Motor neuron (in vitro differentiated cells): ENCODE results near the gene USP3. TPM values are rescaled to one million over a fixed set of nuclear protein-coding genes. Genes with fewer than 3 reads are reported as not detected.

Experiments
- ATAC-seq, 8 experiments: fragments of 200-7000 bp; cut with Tn5 transposase; replicated peaks in 6 of 8; 2 replicates each; pipeline ENCODE4 v1.8.0; 2021; ENCODE audit warnings: mild to moderate bottlenecking in 8 of 8, moderate library complexity in 8 of 8
- H3K27ac ChIP-seq, 2 donors: fragments of 250-450 bp; sonication (Bioruptor Pico); 2 replicates each; pipeline ENCODE4 v1.9.0; 2021; ENCODE audit warnings: antibody characterized with exemption in 2 of 2, mild to moderate bottlenecking in 2 of 2, moderate library complexity in 1 of 2
- H3K4me1 ChIP-seq, 2 donors: fragments of 250-450 bp; sonication (Bioruptor Pico); replicated peaks in 1 of 2; 2 replicates each; pipeline ENCODE4 v1.6.1; 2021; ENCODE audit warnings: antibody characterized with exemption in 2 of 2, mild to moderate bottlenecking in 2 of 2, moderate library complexity in 1 of 2
- H3K4me3 ChIP-seq, 5 donors: fragments of 250-450 bp; sonication (Bioruptor Pico); 2 replicates each; pipeline ENCODE4 v1.9.0; 2021; ENCODE audit warnings: antibody characterized with exemption in 5 of 5, mild to moderate bottlenecking in 5 of 5, moderate library complexity in 4 of 5
- WGBS, 10 experiments: fragments of 450-650 bp; shearing (Covaris generic); methylation state at CpG; one replicate each; pipeline ENCODE4 v1.0.0; 2022; 5-methylcytosine and 5-hydroxymethylcytosine counted together
- in situ Hi-C, 9 experiments: fragments of 400-800 bp; cut with MboI; loops; one replicate each; pipeline ENCODE4 v1.15.0; 2021; ENCODE audit warnings: low sequenced_read_pairs in 9 of 9, low pct_unique_long_range_greater_than_20kb in 2 of 9; ENCODE audit not compliant: unreplicated experiment in 9 of 9
- total RNA-seq, 8 experiments: library from RNA; unstranded; fragments of 300-600 nt; gene quantifications; 2 replicates each; pipeline versions ENCODE4 v1.2.3 to v1.2.4, GENCODE V29; 2022

Gene USP3
- total RNA-seq, 8 experiments from 2014 or later = 20.4 to 63.7 (median 47.1) TPM

- peak overlapping the region; percentile 58 to 93 (median 63) for H3K4me3 ChIP-seq
- in situ Hi-C loops = no loop called here
- H3K4me1 ChIP-seq = peaks cover 39 to 40% of the 10 kb centered on the region in 2 donors
- 0 to 33% (median 0%) methylated on average over 2 to 5 of the region's 28 CpGs; no CpG with 5 or more reads in 5 of the 10 experiments for WGBS, 10 experiments
- H3K27ac ChIP-seq = peak overlapping the region in 1 of 2 donors; percentile 70
- peak; percentile 11 to 43 (median 30) for ATAC-seq
Measured at GRCh38 chr15:63503739-63504246, 600 bp upstream of the USP3 start.

GRCh38 chr15:63504979-63505841 lies 817 bp downstream of the USP3 start:
- H3K27ac ChIP-seq = peak overlapping the region; percentile 82 to 92
- H3K4me1 ChIP-seq = peaks cover 48 to 55% of the 10 kb centered on the region in 2 donors
- peak overlapping the region; percentile 58 to 93 (median 63) for H3K4me3 ChIP-seq
- in situ Hi-C loops = no loop called here
- peak; percentile 3 to 39 (median 32) for ATAC-seq
- 0 to 5% (median 0%) methylated on average over 2 to 19 of the region's 79 CpGs; no CpG with 5 or more reads in 2 of the 10 experiments for WGBS, 10 experiments

GRCh38 chr15:63505842-63506222 lies 1.4 kb downstream of the USP3 start:
- in situ Hi-C loops = no loop called here
- H3K4me1 ChIP-seq = peaks cover 49 to 61% of the 10 kb centered on the region in 2 donors
- WGBS, 10 experiments = 0 to 22% (median 8%) methylated on average over 1 to 8 of the region's 8 CpGs; no CpG with 5 or more reads in 1 of the 10 experiments
- H3K4me3 ChIP-seq = peak overlapping the region; percentile 58 to 93 (median 63)
- no peak for ATAC-seq
- peak overlapping the region in 1 of 2 donors; percentile 82 for H3K27ac ChIP-seq

- Histone ChIP-seq H3K27ac (no peak overlapping the region), H3K4me1 (peaks cover 41 to 57% of the 10 kb centered on the region in 2 donors), H3K4me3 (peak overlapping the region; percentile 58 to 93 (median 63))
- in situ Hi-C loops = no loop called here
- no peak for ATAC-seq
- 52 to 94% (median 76%) methylated on average over 3 to 8 of the region's 8 CpGs for WGBS, 10 experiments
Measured at GRCh38 chr15:63506537-63507035, 2.2 kb downstream of the USP3 start.

GRCh38 chr15:63507878-63508818 lies 3.8 kb downstream of the USP3 start:
- in situ Hi-C loops = no loop called here
- 0 to 60% (median 23%) methylated on average over 1 to 2 of the region's 2 CpGs for WGBS, 10 experiments
- no peak for ATAC-seq
- Histone ChIP-seq H3K4me1 (peaks cover 29 to 51% of the 10 kb centered on the region in 2 donors), H3K27ac (no peak overlapping the region), H3K4me3 (no peak overlapping the region)

GRCh38 chr15:63509056-63509954 lies 4.9 kb downstream of the USP3 start:
- ATAC-seq = no peak
- 0 to 90% (median 61%) methylated on average over 1 to 5 of the region's 6 CpGs; no CpG with 5 or more reads in 2 of the 10 experiments for WGBS, 10 experiments
- Histone ChIP-seq H3K27ac (no peak overlapping the region), H3K4me1 (peaks cover 24 to 46% of the 10 kb centered on the region in 2 donors), H3K4me3 (no peak overlapping the region)
- in situ Hi-C loops = no loop called here

GRCh38 chr15:63509955-63510940 lies 5.9 kb downstream of the USP3 start:
- peaks cover 24 to 55% of the 10 kb centered on the region in 2 donors for H3K4me1 ChIP-seq
- 0 to 69% (median 32%) methylated on average over 2 to 5 of the region's 5 CpGs for WGBS, 10 experiments
- no peak overlapping the region for H3K4me3 ChIP-seq
- in situ Hi-C loops = no loop called here
- no peak overlapping the region for H3K27ac ChIP-seq
- ATAC-seq = peak in 3 of 8 experiments; percentile 11 to 58 (median 49)

- no peak overlapping the region for H3K27ac ChIP-seq
- in situ Hi-C loops = no loop called here
- H3K4me3 ChIP-seq = no peak overlapping the region
- no peak for ATAC-seq
- WGBS, 10 experiments = 72 to 100% (median 84%) methylated on average over 2 to 5 of the region's 5 CpGs; no CpG with 5 or more reads in 1 of the 10 experiments
- H3K4me1 ChIP-seq = peaks cover 19 to 63% of the 10 kb centered on the region in 2 donors
Measured at GRCh38 chr15:63512148-63512547, 7.8 kb downstream of the USP3 start.

- WGBS, 10 experiments = 80 to 100% (median 96%) methylated on average over 1 to 6 of the region's 6 CpGs; no CpG with 5 or more reads in 2 of the 10 experiments
- no peak for ATAC-seq
- in situ Hi-C loops = no loop called here
- H3K27ac ChIP-seq = no peak overlapping the region
- H3K4me1 ChIP-seq = peaks cover 15 to 52% of the 10 kb centered on the region in 2 donors
- H3K4me3 ChIP-seq = no peak overlapping the region
Measured at GRCh38 chr15:63513271-63513670, 8.9 kb downstream of the USP3 start.

- WGBS, 10 experiments = 38 to 100% (median 96%) methylated on average over 1 to 3 of the region's 3 CpGs
- Histone ChIP-seq H3K4me1 (peaks cover 12 to 47% of the 10 kb centered on the region in 2 donors), H3K27ac (no peak overlapping the region), H3K4me3 (no peak overlapping the region)
- in situ Hi-C loops = no loop called here
- no peak for ATAC-seq
Measured at GRCh38 chr15:63513728-63514127, 9.3 kb downstream of the USP3 start.

- H3K4me3 ChIP-seq = no peak overlapping the region
- 0 to 100% (median 29%) methylated on average over 1 of the region's 1 CpG; no CpG with 5 or more reads in 1 of the 10 experiments for WGBS, 10 experiments
- in situ Hi-C loops = no loop called here
- ATAC-seq = peak in 1 of 8 experiments; percentile 33
- H3K4me1 ChIP-seq = peaks cover 10 to 39% of the 10 kb centered on the region in 2 donors
- no peak overlapping the region for H3K27ac ChIP-seq
Measured at GRCh38 chr15:63514531-63514943, 10.1 kb downstream of the USP3 start.
